ENCODE data around the gene IVNS1ABP.

Gene IVNS1ABP

DNA sequence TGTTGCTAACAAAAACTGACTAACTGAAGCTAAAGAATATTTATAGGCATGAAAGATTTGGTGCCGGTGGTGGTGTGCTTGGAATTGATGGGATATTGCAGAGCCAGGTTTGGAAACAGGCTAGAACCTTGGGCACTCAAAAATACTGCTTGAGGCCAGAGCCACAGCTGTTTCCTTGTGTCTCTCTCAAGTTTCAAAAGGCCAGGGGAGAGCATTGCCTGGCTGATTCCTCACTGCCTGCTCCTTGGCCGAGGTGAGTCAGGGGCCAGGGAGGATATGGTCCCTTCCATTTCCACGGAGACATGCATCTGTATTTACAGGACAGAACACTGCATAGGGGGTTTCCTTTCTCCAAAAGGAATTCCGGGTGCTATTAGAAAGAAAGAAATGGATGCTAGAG lies 36.1 kb upstream of the IVNS1ABP start:
- TF ChIP-seq, protein P1, sequence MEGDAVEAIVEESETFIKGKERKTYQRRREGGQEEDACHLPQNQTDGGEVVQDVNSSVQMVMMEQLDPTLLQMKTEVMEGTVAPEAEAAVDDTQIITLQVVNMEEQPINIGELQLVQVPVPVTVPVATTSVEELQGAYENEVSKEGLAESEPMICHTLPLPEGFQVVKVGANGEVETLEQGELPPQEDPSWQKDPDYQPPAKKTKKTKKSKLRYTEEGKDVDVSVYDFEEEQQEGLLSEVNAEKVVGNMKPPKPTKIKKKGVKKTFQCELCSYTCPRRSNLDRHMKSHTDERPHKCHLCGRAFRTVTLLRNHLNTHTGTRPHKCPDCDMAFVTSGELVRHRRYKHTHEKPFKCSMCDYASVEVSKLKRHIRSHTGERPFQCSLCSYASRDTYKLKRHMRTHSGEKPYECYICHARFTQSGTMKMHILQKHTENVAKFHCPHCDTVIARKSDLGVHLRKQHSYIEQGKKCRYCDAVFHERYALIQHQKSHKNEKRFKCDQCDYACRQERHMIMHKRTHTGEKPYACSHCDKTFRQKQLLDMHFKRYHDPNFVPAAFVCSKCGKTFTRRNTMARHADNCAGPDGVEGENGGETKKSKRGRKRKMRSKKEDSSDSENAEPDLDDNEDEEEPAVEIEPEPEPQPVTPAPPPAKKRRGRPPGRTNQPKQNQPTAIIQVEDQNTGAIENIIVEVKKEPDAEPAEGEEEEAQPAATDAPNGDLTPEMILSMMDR (IDR thresholded peaks at IDR 0.05; ENCODE audit: low read depth, low read length), result no peak

DNA sequence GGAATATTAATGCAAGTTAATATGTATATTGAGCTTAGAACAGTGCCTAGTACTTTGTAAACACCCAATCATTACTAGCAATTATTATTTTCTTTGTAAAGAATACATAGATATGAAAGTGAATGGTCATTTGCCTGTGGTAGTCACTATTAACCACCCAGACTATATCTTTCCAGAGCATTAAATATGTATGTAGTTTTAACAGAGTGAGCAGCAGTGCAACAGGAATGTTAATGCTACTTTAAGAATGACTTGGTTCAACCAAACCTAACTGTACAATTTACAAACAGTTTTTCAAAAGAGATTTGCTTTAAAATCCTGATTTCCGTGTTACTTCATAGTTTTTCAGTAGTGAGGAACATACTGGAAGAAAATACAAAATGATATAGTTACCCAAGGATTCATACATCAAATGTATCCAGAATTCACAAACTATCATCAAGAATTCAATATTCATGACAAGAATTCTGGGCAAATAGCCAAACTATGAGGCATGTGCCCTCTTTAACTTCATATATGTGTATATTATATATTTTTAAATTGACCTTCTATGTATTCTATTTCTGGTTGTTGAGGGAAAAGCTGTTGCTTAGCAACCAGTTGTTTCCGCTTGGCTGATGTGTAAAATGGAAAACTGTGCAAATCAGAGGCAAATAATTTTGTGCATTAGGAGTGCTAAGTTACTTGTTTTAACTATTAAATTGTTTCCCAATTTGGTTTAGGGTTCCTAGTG lies 34.9 kb upstream of the IVNS1ABP start:
- no peak overlapping the region for H3K4me3 ChIP-seq (ENCODE audit: low read depth, low read length)

More for the DNA sequence above, 36.1 kb upstream of the IVNS1ABP start:
- no peak overlapping the region for H3K4me3 ChIP-seq (ENCODE audit: low read depth, low read length)

DNA sequence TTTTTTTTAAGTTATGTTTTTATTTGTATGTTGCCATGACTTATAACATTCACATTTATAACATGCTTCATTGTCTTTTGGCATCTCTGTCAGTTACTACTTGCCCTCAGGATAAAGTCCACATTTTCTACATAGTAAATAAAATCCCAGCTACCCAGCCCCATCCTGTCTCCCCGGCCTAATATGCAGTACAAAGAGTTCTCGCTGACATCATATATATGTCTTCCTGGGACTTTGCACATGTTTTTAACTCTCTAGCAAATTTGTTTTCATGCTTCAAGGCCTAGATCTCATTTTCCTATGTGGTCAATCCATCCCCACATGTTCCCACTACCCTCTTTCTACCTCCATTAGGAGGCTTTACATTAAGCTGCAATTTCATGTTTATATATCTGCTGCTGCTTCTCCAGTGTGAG lies 33.0 kb upstream of the IVNS1ABP start:
- TF ChIP-seq, protein P1 (IDR thresholded peaks at IDR 0.05; ENCODE audit: low read depth, low read length), result no peak
- no peak overlapping the region for H3K4me3 ChIP-seq (ENCODE audit: low read depth, low read length)

More for the DNA sequence above, 34.9 kb upstream of the IVNS1ABP start:
- TF ChIP-seq, protein P1 (IDR thresholded peaks at IDR 0.05; ENCODE audit: low read depth, low read length), result no peak

DNA sequence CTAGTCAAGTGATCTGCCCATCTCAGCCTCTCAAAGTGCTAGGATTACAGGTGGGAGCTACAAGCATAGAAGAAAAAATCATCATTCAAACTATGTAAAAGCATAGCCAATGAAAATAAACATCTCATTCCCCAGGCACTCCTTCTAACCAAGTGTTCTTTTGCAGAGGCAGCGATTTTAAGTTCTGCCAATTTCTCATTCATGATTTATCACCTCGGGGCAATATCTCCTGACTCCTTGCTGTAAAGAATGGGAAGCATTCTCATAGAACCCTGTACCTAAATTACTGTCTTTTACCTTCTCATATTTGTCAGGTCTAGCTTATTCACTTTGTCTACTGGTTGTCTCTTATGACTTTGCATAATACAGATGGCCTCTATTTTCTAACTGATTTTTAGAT lies 32.5 kb upstream of the IVNS1ABP start:
- TF ChIP-seq, protein P1 (IDR thresholded peaks at IDR 0.05; ENCODE audit: low read depth, low read length), result no peak
- no peak overlapping the region for H3K4me3 ChIP-seq (ENCODE audit: low read depth, low read length)

DNA sequence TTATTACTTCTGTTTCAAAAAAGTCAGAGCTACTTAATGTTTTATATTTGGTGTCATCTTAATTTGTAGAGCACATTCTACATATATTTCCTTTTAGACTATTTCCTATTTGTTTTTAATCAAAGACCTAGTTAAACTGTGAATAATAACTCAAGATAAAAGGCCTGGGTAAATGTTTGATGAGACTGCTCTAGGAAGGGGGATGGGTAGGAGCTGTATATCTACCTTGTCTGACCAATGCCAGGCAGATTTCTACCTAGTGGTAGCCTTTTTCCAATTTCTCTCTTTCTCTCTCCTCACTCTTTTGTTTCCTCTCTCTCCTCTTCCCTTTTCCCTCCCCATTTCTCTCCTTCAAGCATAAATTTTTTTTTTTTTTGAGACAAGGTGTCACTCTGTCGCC lies 31.9 kb upstream of the IVNS1ABP start:
- H3K4me3 ChIP-seq (ENCODE audit: low read depth, low read length), result no peak overlapping the region
- TF ChIP-seq, protein P1 (IDR thresholded peaks at IDR 0.05; ENCODE audit: low read depth, low read length), result no peak

DNA sequence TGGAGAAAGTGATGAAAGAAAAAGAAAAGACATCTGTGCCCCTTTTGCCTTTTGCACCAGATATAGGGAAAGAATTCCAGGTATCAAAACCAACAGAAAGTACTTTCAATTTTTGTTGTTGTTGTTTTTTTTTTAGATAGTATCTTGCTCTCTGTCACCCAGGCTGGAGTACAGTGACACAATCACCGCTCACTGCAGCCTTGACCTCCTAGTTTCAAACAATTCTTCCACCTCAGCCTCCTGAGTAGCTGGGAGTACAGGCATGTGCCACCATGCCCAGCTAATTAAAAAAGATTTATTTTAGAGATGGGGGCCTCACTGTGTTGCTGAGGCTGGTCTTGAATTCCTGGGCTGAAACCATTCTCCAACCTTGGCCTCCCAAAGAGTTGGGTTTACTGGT lies 31.3 kb upstream of the IVNS1ABP start:
- no peak overlapping the region for H3K4me3 ChIP-seq (ENCODE audit: low read depth, low read length)
- TF ChIP-seq, protein P1 (IDR thresholded peaks at IDR 0.05; ENCODE audit: low read depth, low read length), result no peak

DNA sequence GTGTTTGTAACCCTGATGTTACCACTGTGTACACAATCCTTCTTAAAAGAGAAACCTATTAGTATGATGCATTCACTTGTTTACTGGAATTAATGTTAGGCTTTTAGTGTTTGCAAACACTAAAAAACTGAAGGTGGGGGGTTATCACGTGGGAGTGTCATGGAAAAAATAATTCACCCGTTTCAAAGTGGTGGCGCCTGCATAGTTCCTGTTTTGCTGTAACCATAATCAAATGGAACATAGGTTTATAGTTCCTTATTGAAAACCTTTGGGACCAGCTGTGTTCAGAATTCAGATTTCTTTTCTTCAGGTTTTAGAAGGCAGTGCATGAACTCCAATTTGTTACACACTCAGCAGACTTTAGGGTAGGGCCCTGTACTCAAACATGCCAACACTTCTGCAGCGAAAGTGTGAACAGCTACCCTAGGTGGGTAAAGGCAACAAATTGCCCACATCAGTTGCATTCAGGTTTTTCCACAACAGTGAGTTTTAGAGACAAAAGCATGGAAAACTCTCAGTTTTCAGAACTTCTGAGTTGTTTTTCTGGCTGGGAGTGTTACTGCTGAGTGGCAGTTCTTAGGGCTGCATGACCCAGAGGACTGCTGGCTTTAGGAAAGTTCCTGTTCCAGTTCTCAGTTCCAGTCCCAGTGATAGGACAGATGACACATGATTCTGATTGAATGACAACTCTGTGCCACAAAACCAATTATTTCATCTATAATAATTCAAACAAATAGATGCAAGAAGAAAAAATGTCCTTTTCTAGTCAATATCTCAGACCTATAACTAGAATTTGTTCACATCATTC lies 29.1 kb upstream of the IVNS1ABP start:
- TF ChIP-seq, protein P1 (IDR thresholded peaks at IDR 0.05; ENCODE audit: low read depth, low read length), result no peak
- H3K4me3 ChIP-seq (ENCODE audit: low read depth, low read length), result no peak overlapping the region
